IMR-90 (cell line): ENCODE measurements around the gene HDGFL3. TPM values are rescaled to one million over a fixed set of nuclear protein-coding genes. Genes with fewer than 3 reads are reported as not detected.

Experiments used
- ATAC-seq: fragments of 200-7000 bp; cut with Tn5 transposase; 2 replicates; pipeline ENCODE4 v1.9.1; 2020; ENCODE audit warnings: low read depth, mild to moderate bottlenecking, moderate library complexity
- BruUV-seq: library from RNA; stranded (reverse); fragments of 400-500 nt; replicated peaks from 2 replicates; lab custom pipeline; 2021; lab: Mats Ljungman, UMichigan
- CTCF ChIA-PET: fragments of 300-600 bp; formaldehyde crosslinking; extraction: SDS; loops from one replicate; lab custom pipeline; 2021; ENCODE audit warnings: antibody characterized with exemption; lab: Yijun Ruan, JAX
- POLR2A ChIA-PET: fragments of 300-600 bp; sonication (Branson Sonifier 250); formaldehyde crosslinking; loops from one replicate; lab custom pipeline; 2022; ENCODE audit warnings: antibody characterized with exemption; ENCODE audit not compliant: unreplicated experiment; lab: Charles Lee
- DNase-seq: peaks from one replicate; pipeline ENCODE4 v3.0.0; 2013
- H2AFZ ChIP-seq: replicated peaks from 2 replicates; pipeline ENCODE3; 2013; ENCODE audit warnings: low read length, mild to moderate bottlenecking; ENCODE audit not compliant: poor library complexity
- H2AK5ac ChIP-seq: 2 replicates; pipeline ENCODE4 v1.6.1; 2013; ENCODE audit warnings: low read depth, low read length, inconsistent platforms
- H2AK9ac ChIP-seq: replicated peaks from 2 replicates; pipeline ENCODE3; 2013; ENCODE audit warnings: mild to moderate bottlenecking, low read depth, low read length, moderate library complexity; ENCODE audit not compliant: poor library complexity
- H2BK120ac ChIP-seq: 2 replicates; pipeline ENCODE4 v1.6.1; 2013; ENCODE audit warnings: low read depth, low read length, inconsistent platforms
- H2BK15ac ChIP-seq: 3 replicates; pipeline ENCODE4 v1.6.1; 2013; ENCODE audit warnings: low read depth, low read length, inconsistent platforms
- H2BK20ac ChIP-seq: 2 replicates; pipeline ENCODE4 v1.6.1; 2013; ENCODE audit warnings: low read depth, mild to moderate bottlenecking, inconsistent platforms, low read length, moderate library complexity
- H2BK5ac ChIP-seq: 2 replicates; pipeline ENCODE4 v1.6.1; 2013; ENCODE audit warnings: mild to moderate bottlenecking, low read depth, low read length, inconsistent platforms; ENCODE audit not compliant: poor library complexity, severe bottlenecking
- H3K14ac ChIP-seq: replicated peaks from 2 replicates; pipeline ENCODE4 v1.6.1; 2013; ENCODE audit warnings: low read depth, low read length, inconsistent platforms
- H3K18ac ChIP-seq: 2 replicates; pipeline ENCODE4 v1.6.1; 2013; ENCODE audit warnings: low read depth, low read length, control low read depth
- H3K23ac ChIP-seq: 2 replicates; pipeline ENCODE4 v1.6.1; 2013; ENCODE audit warnings: low read depth, low read length, inconsistent platforms
- H3K27ac ChIP-seq: 2 replicates; pipeline ENCODE4 v1.5.1; 2013; ENCODE audit warnings: mild to moderate bottlenecking, control low read depth, low read length; ENCODE audit not compliant: insufficient read depth
- H3K27me3 ChIP-seq: 2 replicates; pipeline ENCODE4 v1.6.1; 2013; ENCODE audit warnings: low read length; ENCODE audit not compliant: control insufficient read depth, insufficient read depth
- H3K36me3 ChIP-seq: 2 replicates; pipeline ENCODE4 v1.6.1; 2013; ENCODE audit warnings: low read length, mixed read lengths; ENCODE audit not compliant: control insufficient read depth, insufficient read depth
- H3K4ac ChIP-seq: 2 replicates; pipeline ENCODE4 v1.6.1; 2013; ENCODE audit warnings: low read depth, low read length, inconsistent platforms
- H3K4me1 ChIP-seq: 2 replicates; pipeline ENCODE4 v1.6.1; 2013; ENCODE audit warnings: low read length, mixed read lengths; ENCODE audit not compliant: control insufficient read depth, insufficient read depth
- H3K4me2 ChIP-seq: 2 replicates; pipeline ENCODE4 v1.6.1; 2013; ENCODE audit warnings: low read depth, mild to moderate bottlenecking, control low read depth, low read length, moderate library complexity
- H3K4me3 ChIP-seq: 2 replicates; pipeline ENCODE4 v1.5.1; 2013; ENCODE audit warnings: low read depth, mild to moderate bottlenecking, control low read depth, low read length, moderate library complexity; ENCODE audit not compliant: insufficient read depth
- H3K56ac ChIP-seq: 2 replicates; pipeline ENCODE4 v1.6.1; 2013; ENCODE audit warnings: low read length, inconsistent platforms; ENCODE audit not compliant: insufficient read depth; ENCODE audit errors: extremely low read depth
- H3K79me1 ChIP-seq, 2 experiments: 2 replicates each; pipeline ENCODE4 v1.6.1; 2013; ENCODE audit warnings: low read length in 2 of 2, inconsistent platforms in 1 of 2, low read depth in 1 of 2
- H3K9ac ChIP-seq: 2 replicates; pipeline ENCODE4 v1.6.1; 2013; ENCODE audit warnings: low read depth, low read length, control low read depth
- H3K9me1 ChIP-seq: 2 replicates; pipeline ENCODE4 v1.6.1; 2013; ENCODE audit warnings: low read length, inconsistent platforms; ENCODE audit not compliant: insufficient read depth
- H3K9me3 ChIP-seq: 2 replicates; pipeline ENCODE4 v1.6.1; 2013; ENCODE audit warnings: low read length; ENCODE audit not compliant: control insufficient read depth, insufficient read depth
- H4K20me1 ChIP-seq: 2 replicates; pipeline ENCODE4 v1.6.1; 2013; ENCODE audit warnings: low read length, inconsistent platforms; ENCODE audit not compliant: insufficient read depth
- H4K5ac ChIP-seq: 2 replicates; pipeline ENCODE4 v1.6.1; 2013; ENCODE audit warnings: mild to moderate bottlenecking, low read depth, low read length, control low read depth
- H4K8ac ChIP-seq, 2 experiments: 2 replicates each; pipeline ENCODE4 v1.6.1; 2013; ENCODE audit warnings: low read depth in 2 of 2, low read length in 2 of 2, control low read depth in 1 of 2, inconsistent platforms in 1 of 2
- H4K91ac ChIP-seq: 2 replicates; pipeline ENCODE4 v1.6.1; 2013; ENCODE audit warnings: low read depth, low read length, inconsistent platforms; ENCODE audit not compliant: insufficient read depth
- BHLHE40 ChIP-seq: fragments of 150-350 bp; IDR thresholded peaks from 2 replicates; pipeline ENCODE4 v1.6.1; 2016; ENCODE audit warnings: mild to moderate bottlenecking, low read depth, low read length
- CEBPB ChIP-seq: IDR thresholded peaks from 2 replicates; pipeline ENCODE4 v1.6.1; 2012; ENCODE audit warnings: low read depth, low read length, improper control_type of control experiment
- CHD1 ChIP-seq: IDR thresholded peaks from 2 replicates; pipeline ENCODE4 v1.6.1; 2012; ENCODE audit warnings: low read depth, low read length, improper control_type of control experiment
- FOS ChIP-seq: fragments of 150-350 bp; IDR thresholded peaks from 2 replicates; pipeline ENCODE4 v1.6.1; 2016; ENCODE audit warnings: low read depth, low read length
- MAFK ChIP-seq: IDR thresholded peaks from 2 replicates; pipeline ENCODE4 v1.6.1; 2012; ENCODE audit warnings: low read depth, low read length, improper control_type of control experiment
- MXI1 ChIP-seq: IDR thresholded peaks from 2 replicates; pipeline ENCODE4 v1.6.1; 2012; ENCODE audit warnings: low read depth, mild to moderate bottlenecking, low read length, moderate library complexity, borderline replicate concordance
- NFE2L2 ChIP-seq: fragments of 150-350 bp; IDR thresholded peaks from 2 replicates; pipeline ENCODE4 v1.6.1; 2016; ENCODE audit warnings: low read depth, mild to moderate bottlenecking, low read length
- POLR2A ChIP-seq: IDR thresholded peaks from 2 replicates; pipeline ENCODE4 v1.6.1; 2012; ENCODE audit warnings: mild to moderate bottlenecking, low read depth, low read length
- RAD21 ChIP-seq: IDR thresholded peaks from 2 replicates; pipeline ENCODE4 v1.6.1; 2012; ENCODE audit warnings: low read length, improper control_type of control experiment
- RCOR1 ChIP-seq: IDR thresholded peaks from 2 replicates; pipeline ENCODE4 v1.6.1; 2012; ENCODE audit warnings: mild to moderate bottlenecking, low read length, improper control_type of control experiment; ENCODE audit not compliant: insufficient replicate concordance
- RFX5 ChIP-seq: IDR thresholded peaks from 2 replicates; pipeline ENCODE4 v1.8.0; 2012; ENCODE audit warnings: low read depth, mild to moderate bottlenecking, low read length, moderate library complexity
- SMC3 ChIP-seq: fragments of 150-350 bp; IDR thresholded peaks from 2 replicates; pipeline ENCODE4 v1.6.1; 2016; ENCODE audit warnings: low read depth, mild to moderate bottlenecking, antibody characterized with exemption, low read length, moderate library complexity
- WGBS, 2 experiments: methylation state at CpG; one replicate each; pipeline versions ENCODE4 v1.1.5 to v1.1.7; 2013; ENCODE audit warnings: missing lambda C conversion rate in 2 of 2; ENCODE audit not compliant: insufficient read length in 1 of 2; ENCODE audit errors: extremely low coverage in 2 of 2; 5-methylcytosine and 5-hydroxymethylcytosine counted together
- dilution Hi-C: fragments of 300-500 bp; cut with HindIII; formaldehyde crosslinking; loops from one replicate; pipeline ENCODE4 v1.14.3; 2018; ENCODE audit warnings: low sequenced_read_pairs; ENCODE audit not compliant: unreplicated experiment
- in situ Hi-C: fragments of 300-500 bp; cut with MboI; formaldehyde crosslinking; loops from 3 replicates; pipeline ENCODE4 v1.14.3; 2019; ENCODE audit warnings: low sequenced_read_pairs, inconsistent platforms, mixed read lengths
- intact Hi-C: fragments of 100-400 bp; cut with micrococcal nuclease; formaldehyde crosslinking; loops from 2 replicates; pipeline ENCODE4 v1.10.0; 2022
- polyA plus RNA-seq, 3 experiments: library from polyadenylated mRNA; depleted of rRNA; stranded (reverse); fragments of >200 nt; gene quantifications; 2 replicates each; pipeline ENCODE4 v1.2.3, GENCODE V29; 2012; ENCODE audit warnings: low replicate concordance in 1 of 3
- total RNA-seq: library from RNA; depleted of rRNA; stranded (reverse); fragments of >200 nt; gene quantifications from 2 replicates; pipeline ENCODE4 v1.2.3, GENCODE V29; 2012
- TF ChIP-seq, protein P1 (sequence below): conservative IDR thresholded peaks from 2 replicates; pipeline ENCODE4 v1.5.1; 2012; ENCODE audit warnings: mild to moderate bottlenecking, low read depth, low read length, improper control_type of control experiment
- TF ChIP-seq, protein P2 (sequence below): fragments of 150-350 bp; IDR thresholded peaks from 2 replicates; pipeline ENCODE4 v1.6.1; 2016; ENCODE audit warnings: low read depth, mild to moderate bottlenecking, low read length, moderate library complexity, borderline replicate concordance
- TF ChIP-seq, protein P3 (sequence below): fragments of 150-350 bp; IDR thresholded peaks from 2 replicates; pipeline ENCODE4 v1.6.1; 2017; ENCODE audit warnings: mild to moderate bottlenecking, antibody characterized with exemption, low read length, low read depth

The HDGFL3 gene
- total and polyA plus RNA-seq, 2 of the 4 experiments (the other 2 are of a cell fraction): 9.5 to 18.1 TPM

DNA sequence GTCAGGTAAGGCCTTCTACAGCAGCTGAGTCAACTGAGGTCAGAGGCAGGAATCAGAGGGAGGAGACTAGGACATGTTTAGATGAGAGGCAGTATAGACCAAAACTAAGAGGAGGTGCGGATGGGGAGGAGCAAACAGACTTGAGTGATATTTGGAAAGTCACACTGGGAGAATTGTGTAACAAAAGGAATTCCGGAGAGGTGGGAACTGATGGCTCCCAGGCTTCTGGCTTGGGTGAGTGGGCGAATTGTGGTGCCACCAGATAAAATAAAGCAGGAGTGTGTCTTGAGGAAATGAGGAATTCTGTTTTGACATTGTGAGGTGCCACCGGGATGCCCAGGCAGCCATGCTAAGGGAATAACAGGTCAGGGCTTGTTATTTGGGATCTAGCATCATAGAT, 103.5 kb downstream of the HDGFL3 start:
- H3K18ac ChIP-seq: no peak overlapping the region
- CTCF ChIA-PET: no interaction called here
- H3K27me3 ChIP-seq: peaks cover 18% of the 10 kb centered on the region
- no peak overlapping the region for H2AFZ ChIP-seq
- intact Hi-C loops (no loop called here), dilution Hi-C loops (no loop called here), in situ Hi-C loops (no loop called here)
- no peak overlapping the region for H3K4me2 ChIP-seq
- no peak overlapping the region for H2BK5ac ChIP-seq
- no peak for DNase-seq
- H4K8ac ChIP-seq: no peak overlapping the region
- H4K20me1 ChIP-seq: no peaks in the 10 kb centered on the region
- TF ChIP-seq BHLHE40: no peak
- TF ChIP-seq SMC3: no peak
- TF ChIP-seq RCOR1: no peak
- TF ChIP-seq POLR2A: no peak
- TF ChIP-seq NFE2L2: no peak
- TF ChIP-seq, protein P1, sequence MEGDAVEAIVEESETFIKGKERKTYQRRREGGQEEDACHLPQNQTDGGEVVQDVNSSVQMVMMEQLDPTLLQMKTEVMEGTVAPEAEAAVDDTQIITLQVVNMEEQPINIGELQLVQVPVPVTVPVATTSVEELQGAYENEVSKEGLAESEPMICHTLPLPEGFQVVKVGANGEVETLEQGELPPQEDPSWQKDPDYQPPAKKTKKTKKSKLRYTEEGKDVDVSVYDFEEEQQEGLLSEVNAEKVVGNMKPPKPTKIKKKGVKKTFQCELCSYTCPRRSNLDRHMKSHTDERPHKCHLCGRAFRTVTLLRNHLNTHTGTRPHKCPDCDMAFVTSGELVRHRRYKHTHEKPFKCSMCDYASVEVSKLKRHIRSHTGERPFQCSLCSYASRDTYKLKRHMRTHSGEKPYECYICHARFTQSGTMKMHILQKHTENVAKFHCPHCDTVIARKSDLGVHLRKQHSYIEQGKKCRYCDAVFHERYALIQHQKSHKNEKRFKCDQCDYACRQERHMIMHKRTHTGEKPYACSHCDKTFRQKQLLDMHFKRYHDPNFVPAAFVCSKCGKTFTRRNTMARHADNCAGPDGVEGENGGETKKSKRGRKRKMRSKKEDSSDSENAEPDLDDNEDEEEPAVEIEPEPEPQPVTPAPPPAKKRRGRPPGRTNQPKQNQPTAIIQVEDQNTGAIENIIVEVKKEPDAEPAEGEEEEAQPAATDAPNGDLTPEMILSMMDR: no peak
- no peak for TF ChIP-seq MXI1
- no peak for TF ChIP-seq CEBPB
- TF ChIP-seq FOS: no peak
- TF ChIP-seq, protein P2, sequence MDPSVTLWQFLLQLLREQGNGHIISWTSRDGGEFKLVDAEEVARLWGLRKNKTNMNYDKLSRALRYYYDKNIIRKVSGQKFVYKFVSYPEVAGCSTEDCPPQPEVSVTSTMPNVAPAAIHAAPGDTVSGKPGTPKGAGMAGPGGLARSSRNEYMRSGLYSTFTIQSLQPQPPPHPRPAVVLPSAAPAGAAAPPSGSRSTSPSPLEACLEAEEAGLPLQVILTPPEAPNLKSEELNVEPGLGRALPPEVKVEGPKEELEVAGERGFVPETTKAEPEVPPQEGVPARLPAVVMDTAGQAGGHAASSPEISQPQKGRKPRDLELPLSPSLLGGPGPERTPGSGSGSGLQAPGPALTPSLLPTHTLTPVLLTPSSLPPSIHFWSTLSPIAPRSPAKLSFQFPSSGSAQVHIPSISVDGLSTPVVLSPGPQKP: no peak
- TF ChIP-seq MAFK: no peak
- TF ChIP-seq, protein P3, sequence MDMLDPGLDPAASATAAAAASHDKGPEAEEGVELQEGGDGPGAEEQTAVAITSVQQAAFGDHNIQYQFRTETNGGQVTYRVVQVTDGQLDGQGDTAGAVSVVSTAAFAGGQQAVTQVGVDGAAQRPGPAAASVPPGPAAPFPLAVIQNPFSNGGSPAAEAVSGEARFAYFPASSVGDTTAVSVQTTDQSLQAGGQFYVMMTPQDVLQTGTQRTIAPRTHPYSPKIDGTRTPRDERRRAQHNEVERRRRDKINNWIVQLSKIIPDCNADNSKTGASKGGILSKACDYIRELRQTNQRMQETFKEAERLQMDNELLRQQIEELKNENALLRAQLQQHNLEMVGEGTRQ: no peak
- TF ChIP-seq CHD1: no peak
- no peak for TF ChIP-seq RAD21
- no peak for TF ChIP-seq RFX5
- H3K4ac ChIP-seq: no peak overlapping the region
- H4K5ac ChIP-seq: no peak overlapping the region
- H2BK120ac ChIP-seq: no peak overlapping the region
- H2BK20ac ChIP-seq: no peak overlapping the region
- no peak overlapping the region for H3K4me3 ChIP-seq
- H3K27ac ChIP-seq: no peak overlapping the region
- H3K79me1 ChIP-seq: peaks cover 7 to 13% of the 10 kb centered on the region in 2 experiments; a peak in 3 of 4 replicates
- H4K91ac ChIP-seq: no peak overlapping the region
- no peak overlapping the region for H3K23ac ChIP-seq
- no peak overlapping the region for H3K9ac ChIP-seq
- H2AK5ac ChIP-seq: no peak overlapping the region
- H3K14ac ChIP-seq: no peak overlapping the region
- POLR2A ChIA-PET: no interaction called here
- H3K4me1 ChIP-seq: peaks cover 5% of the 10 kb centered on the region
- no TSS peak for BruUV-seq
- H3K36me3 ChIP-seq: no peaks in the 10 kb centered on the region
- peaks cover 10% of the 10 kb centered on the region; the same call in 1 of the 2 replicates for H3K9me1 ChIP-seq
- no peak overlapping the region for H3K56ac ChIP-seq
- WGBS, 2 experiments: 24% methylated on average over 2 of the region's 4 CpGs; no CpG with 5 or more reads in 1 of the 2 experiments
- ATAC-seq: no peak
- no peaks in the 10 kb centered on the region for H3K9me3 ChIP-seq
- H2AK9ac ChIP-seq: no peak overlapping the region
- no peak overlapping the region for H2BK15ac ChIP-seq
